ENCODE data around the gene ACP5. TPM values are rescaled to one million over a fixed set of nuclear protein-coding genes. Genes with fewer than 3 reads are reported as not detected.
"Not testable (repeated sequence)": the region's sequence is repeated elsewhere in the genome, so short reads cannot be mapped to it uniquely, and the experiment has no call there.

ACP5 gene
- total RNA-seq, 1 donor from 2014 or later: 0.95 TPM

- no peak for DNase-seq (ENCODE audit: low spot score)
- Mint-ChIP-seq H3K4me1 (ENCODE audit: unreplicated experiment) (no peaks in the 10 kb centered on the region), H3K27ac (ENCODE audit: unreplicated experiment) (no peak overlapping the region), H3K36me3 (ENCODE audit: low read depth, unreplicated experiment) (no peaks in the 10 kb centered on the region), H3K27me3 (ENCODE audit: unreplicated experiment) (peaks cover 3% of the 10 kb centered on the region), H3K9me3 (ENCODE audit: unreplicated experiment) (no peaks in the 10 kb centered on the region), H3K4me3 (ENCODE audit: unreplicated experiment) (no peak overlapping the region)
- TF ChIP-seq CTCF (IDR thresholded peaks at IDR 0.05; ENCODE audit: unreplicated experiment): no peak
These were observed 7.4 kb downstream of the ACP5 start for GRCh38 chr19:11570039-11570462.

DNA sequence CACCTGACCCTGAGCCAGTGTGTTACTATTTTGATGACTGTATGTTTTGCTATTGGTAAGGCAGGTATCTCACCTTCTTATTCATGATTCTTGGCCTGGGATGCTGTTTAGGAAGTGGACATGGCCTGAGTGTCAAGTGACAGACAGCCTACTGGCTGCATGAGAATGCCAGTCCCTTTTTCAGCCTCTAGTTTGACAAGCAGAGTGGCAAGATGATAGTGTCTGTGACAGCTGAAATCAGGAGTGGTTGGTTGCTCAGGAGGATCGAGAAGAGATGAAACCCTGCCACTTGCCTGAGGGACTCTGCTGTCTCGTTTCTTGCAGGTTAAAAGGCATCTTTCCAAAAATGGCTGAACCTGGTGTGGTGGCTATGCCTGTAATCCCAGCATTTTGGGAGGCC is 11.3 kb downstream of the ACP5 start:
- Mint-ChIP-seq H3K9me3 (ENCODE audit: unreplicated experiment) (no peaks in the 10 kb centered on the region), H3K36me3 (ENCODE audit: low read depth, unreplicated experiment) (no peaks in the 10 kb centered on the region), H3K27ac (ENCODE audit: unreplicated experiment) (no peak overlapping the region), H3K4me3 (ENCODE audit: unreplicated experiment) (no peak overlapping the region), H3K27me3 (ENCODE audit: unreplicated experiment) (peaks cover 5% of the 10 kb centered on the region), H3K4me1 (ENCODE audit: unreplicated experiment) (peaks cover 7% of the 10 kb centered on the region)
- no peak for DNase-seq (ENCODE audit: low spot score)
- no peak for TF ChIP-seq CTCF (IDR thresholded peaks at IDR 0.05; ENCODE audit: unreplicated experiment)

DNA sequence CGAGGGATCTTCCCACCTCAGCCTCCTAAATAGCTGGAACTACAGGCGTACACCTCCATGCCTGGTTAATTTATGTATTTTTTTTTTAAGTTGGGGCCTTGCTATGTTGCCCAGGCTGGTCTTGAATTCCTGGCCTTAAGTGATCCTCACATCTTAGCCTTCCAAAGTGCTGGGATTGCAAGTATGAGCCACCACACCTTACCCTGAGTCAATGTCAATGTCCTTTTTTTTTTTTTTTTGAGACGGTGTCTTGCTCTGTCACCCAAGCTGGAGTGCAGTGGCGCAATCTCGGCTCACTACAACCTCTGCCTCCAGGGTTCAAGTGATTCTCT is 11.8 kb downstream of the ACP5 start:
- not testable (repeated sequence) for H3K9me3 Mint-ChIP-seq (ENCODE audit: unreplicated experiment); H3K4me1 Mint-ChIP-seq (ENCODE audit: unreplicated experiment); H3K27ac Mint-ChIP-seq (ENCODE audit: unreplicated experiment)

GRCh38 chr19:11564082-11564807 is 13.2 kb downstream of the ACP5 start:
- DNase-seq (ENCODE audit: low spot score); H3K9me3 Mint-ChIP-seq (ENCODE audit: unreplicated experiment); H3K4me3 Mint-ChIP-seq (ENCODE audit: unreplicated experiment); H3K27me3 Mint-ChIP-seq (ENCODE audit: unreplicated experiment); H3K27ac Mint-ChIP-seq (ENCODE audit: unreplicated experiment); H3K36me3 Mint-ChIP-seq (ENCODE audit: low read depth, unreplicated experiment): not testable (repeated sequence)
- peaks cover 14% of the 10 kb centered on the region for H3K4me1 Mint-ChIP-seq (ENCODE audit: unreplicated experiment)

More for the DNA sequence above, 11.8 kb downstream of the ACP5 start:
- not testable (repeated sequence) for DNase-seq (ENCODE audit: low spot score); H3K4me3 Mint-ChIP-seq (ENCODE audit: unreplicated experiment); H3K36me3 Mint-ChIP-seq (ENCODE audit: low read depth, unreplicated experiment); H3K27me3 Mint-ChIP-seq (ENCODE audit: unreplicated experiment)

DNA sequence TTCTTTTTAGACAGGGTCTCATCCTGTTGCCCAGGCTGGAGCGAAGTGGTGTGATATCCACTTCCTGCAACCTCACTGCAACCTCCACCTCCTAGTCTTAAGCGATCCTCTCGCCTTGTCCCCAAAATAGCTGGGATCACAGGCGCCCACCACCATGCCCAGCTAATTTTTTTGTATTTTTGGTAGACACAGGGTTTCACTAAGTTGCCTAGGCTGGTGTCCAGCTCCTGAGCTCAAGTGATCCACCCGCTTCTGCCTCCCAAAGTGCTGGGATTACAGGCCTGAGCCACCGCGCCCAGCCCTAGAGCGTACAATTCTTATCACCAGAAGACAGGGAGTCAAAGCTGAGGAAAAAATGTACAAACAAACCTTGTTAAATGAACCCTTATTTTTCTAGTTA is 13.9 kb downstream of the ACP5 start:
- peaks cover 7% of the 10 kb centered on the region for H3K27me3 Mint-ChIP-seq (ENCODE audit: unreplicated experiment)
- peak overlapping the region; percentile 67 for H3K27ac Mint-ChIP-seq (ENCODE audit: unreplicated experiment)
- no peaks in the 10 kb centered on the region for H3K9me3 Mint-ChIP-seq (ENCODE audit: unreplicated experiment)
- H3K4me1 Mint-ChIP-seq (ENCODE audit: unreplicated experiment): peaks cover 16% of the 10 kb centered on the region
- H3K36me3 Mint-ChIP-seq (ENCODE audit: low read depth, unreplicated experiment): no peaks in the 10 kb centered on the region
- DNase-seq (ENCODE audit: low spot score): no peak
- no peak overlapping the region for H3K4me3 Mint-ChIP-seq (ENCODE audit: unreplicated experiment)
- TF ChIP-seq CTCF (IDR thresholded peaks at IDR 0.05; ENCODE audit: unreplicated experiment): no peak

- Mint-ChIP-seq H3K4me3 (ENCODE audit: unreplicated experiment) (peak overlapping the region; percentile 82), H3K27ac (ENCODE audit: unreplicated experiment) (peak overlapping the region; percentile 32), H3K27me3 (ENCODE audit: unreplicated experiment) (peaks cover 12% of the 10 kb centered on the region), H3K36me3 (ENCODE audit: low read depth, unreplicated experiment) (peaks cover 3% of the 10 kb centered on the region), H3K9me3 (ENCODE audit: unreplicated experiment) (no peaks in the 10 kb centered on the region), H3K4me1 (ENCODE audit: unreplicated experiment) (peaks cover 22% of the 10 kb centered on the region)
- peak; percentile 78 for TF ChIP-seq CTCF (IDR thresholded peaks at IDR 0.05; ENCODE audit: unreplicated experiment)
- DNase-seq (ENCODE audit: low spot score): peak; percentile 71
These were observed 16.9 kb downstream of the ACP5 start for GRCh38 chr19:11560404-11561051.

Measured in endothelial cell (in vitro differentiated cells).